ENCODE results near the gene HGF.

- TF ChIP-seq CTCF (IDR thresholded peaks at IDR 0.05) = no peak
- TF ChIP-seq EZH2 (IDR thresholded peaks at IDR 0.05; ENCODE audit: borderline replicate concordance, insufficient read depth, low read depth, low read length, poor library complexity, severe bottlenecking) = no peak
Measured at GRCh38 chr7:81662531-81662930, 107.3 kb downstream of the HGF start.

Data from B cell (primary cell).